Astrocyte (in vitro differentiated cells and primary cell): Measurements from ENCODE around the gene PLEKHB1.

Experiments
- EZH2 ChIP-seq: IDR thresholded peaks from 2 replicates; pipeline ENCODE4 v1.6.1; 2012; ENCODE audit warnings: mild to moderate bottlenecking, low read length, inconsistent platforms; ENCODE audit not compliant: insufficient read depth
- TF ChIP-seq, protein P1 (sequence below): IDR thresholded peaks from 2 replicates; pipeline ENCODE4 v1.5.1; 2011; ENCODE audit warnings: low read depth, mild to moderate bottlenecking, inconsistent platforms, low read length, moderate library complexity; ENCODE audit not compliant: insufficient read depth

DNA sequence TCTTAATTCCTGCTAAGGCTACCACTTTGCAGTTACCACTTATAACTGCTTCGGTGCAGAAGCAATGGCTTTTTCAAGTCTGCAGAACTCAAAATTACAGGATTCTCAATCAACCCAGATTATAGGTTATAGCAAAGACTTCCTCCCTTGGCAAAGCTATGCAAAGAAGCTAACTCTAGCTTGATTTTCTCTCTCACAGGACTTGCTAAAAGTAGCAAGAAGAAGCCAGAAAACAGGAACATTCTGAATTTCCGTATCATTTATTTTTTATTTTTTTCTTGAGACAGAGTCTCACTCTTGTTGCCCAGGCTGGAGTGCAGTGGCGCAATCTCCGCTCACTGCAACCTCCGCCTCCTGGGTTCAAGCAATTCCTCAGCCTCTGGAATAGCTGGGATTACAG, 10.7 kb upstream of the PLEKHB1 start:
- no peak for TF ChIP-seq EZH2
- TF ChIP-seq, protein P1, sequence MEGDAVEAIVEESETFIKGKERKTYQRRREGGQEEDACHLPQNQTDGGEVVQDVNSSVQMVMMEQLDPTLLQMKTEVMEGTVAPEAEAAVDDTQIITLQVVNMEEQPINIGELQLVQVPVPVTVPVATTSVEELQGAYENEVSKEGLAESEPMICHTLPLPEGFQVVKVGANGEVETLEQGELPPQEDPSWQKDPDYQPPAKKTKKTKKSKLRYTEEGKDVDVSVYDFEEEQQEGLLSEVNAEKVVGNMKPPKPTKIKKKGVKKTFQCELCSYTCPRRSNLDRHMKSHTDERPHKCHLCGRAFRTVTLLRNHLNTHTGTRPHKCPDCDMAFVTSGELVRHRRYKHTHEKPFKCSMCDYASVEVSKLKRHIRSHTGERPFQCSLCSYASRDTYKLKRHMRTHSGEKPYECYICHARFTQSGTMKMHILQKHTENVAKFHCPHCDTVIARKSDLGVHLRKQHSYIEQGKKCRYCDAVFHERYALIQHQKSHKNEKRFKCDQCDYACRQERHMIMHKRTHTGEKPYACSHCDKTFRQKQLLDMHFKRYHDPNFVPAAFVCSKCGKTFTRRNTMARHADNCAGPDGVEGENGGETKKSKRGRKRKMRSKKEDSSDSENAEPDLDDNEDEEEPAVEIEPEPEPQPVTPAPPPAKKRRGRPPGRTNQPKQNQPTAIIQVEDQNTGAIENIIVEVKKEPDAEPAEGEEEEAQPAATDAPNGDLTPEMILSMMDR, result no peak
